ENCODE results near the gene ICA1.
"Not testable (repeated sequence)": the region's sequence is repeated elsewhere in the genome, so short reads cannot be mapped to it uniquely, and the experiment has no call there.

ICA1 gene

DNA sequence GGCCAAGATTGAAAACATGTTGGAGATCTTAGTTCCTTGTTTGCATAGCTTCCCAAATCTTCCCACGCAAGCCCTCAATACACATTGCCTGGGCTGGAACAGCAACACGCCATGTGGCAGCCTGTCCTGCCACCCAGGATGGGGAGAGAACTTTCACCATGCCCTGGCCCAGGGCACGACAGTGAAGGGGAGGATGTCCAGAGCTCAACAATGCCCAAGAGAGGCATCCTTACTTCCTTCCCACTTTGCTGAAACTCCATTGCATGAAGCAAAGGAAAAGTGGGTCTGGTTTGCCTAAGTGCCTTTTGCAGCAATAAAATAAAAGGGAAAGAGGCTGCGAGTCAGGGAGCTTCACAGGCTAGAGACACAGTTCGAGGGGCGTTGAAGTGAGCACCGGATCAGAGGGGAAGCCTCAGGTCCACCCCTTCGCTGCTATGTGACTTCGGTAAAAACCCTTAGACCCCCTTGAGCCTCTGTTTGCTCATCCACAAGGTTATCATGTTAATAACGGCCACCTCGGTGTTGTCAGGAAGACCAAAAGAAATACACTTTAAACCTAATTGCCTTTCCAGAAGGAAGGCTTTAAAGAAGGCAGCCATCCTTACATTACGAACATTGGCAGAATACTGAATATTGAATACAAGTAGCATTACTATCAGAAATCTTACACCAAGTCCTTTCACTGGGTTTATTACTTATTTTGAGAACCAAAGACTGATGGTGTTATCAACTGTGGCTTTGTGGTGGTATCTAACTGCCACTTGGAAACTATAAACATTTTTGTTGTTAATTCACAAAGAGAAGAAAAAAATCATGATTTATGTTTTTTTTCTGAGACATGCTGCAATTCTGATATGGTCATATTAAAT is 133.3 kb downstream of the ICA1 start:
- no peak for DNase-seq

DNA sequence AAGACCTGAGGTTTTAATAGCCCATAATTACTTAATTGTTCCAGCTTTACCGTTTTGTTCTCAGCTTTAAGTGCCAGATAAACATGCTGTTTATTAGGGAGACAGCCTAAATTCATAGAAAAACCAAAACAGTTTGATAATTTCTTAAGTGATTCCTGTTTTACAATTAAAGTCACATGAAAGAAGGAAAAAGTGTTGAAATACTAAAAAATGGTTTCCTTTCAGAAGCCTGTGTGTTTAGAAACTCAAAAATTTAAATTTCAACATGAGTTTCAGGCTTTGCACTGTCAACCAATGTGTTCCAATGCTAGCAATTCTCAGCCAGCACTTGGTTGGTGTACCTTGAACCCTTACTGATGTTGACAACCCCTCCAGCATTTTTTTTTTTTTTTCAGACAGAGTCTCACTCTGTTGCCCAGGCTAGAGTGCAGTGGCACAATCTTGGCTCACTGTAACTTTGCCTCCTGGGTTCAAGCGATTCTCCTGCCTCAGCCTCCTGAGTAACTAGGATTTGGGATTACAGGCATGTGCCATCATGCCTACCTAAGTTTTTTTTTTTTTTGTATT is 135.3 kb downstream of the ICA1 start:
- no peak for DNase-seq

DNA sequence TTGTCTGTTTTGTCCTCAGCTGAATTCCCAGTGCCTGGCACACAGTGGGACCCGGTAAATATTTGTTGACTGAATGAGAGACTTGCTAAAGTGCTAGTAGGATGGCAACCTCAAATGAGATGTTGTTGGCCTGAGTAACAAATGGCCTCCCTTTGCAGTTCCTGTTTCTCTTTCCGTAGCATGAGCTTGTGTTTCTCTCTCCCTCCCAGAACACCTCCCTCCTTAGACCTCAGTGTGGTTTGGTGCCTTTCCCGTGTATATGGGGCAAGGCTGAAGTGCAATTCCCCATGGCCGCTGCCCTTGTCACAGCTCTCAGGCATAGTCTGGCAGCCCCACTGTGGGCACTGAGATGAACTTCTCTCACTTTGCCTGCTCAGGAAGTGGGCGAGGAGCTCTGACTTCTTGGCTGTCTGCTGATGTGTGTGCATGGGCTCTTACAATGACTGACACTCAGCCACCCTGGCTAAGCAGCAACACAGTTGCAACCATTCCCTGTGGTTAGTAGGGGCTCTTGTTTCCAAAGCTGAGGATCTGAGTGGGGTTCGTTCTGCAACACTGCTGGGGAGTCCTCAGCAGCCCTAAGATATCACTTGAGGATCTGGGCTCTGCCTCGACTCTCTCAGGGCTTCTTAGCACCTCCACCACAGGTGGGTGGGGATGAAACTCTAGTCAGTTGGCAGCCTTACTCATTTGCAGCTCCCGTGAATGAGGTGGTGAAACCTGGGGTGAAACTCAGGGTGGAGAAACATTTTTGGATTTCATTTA is 136.1 kb downstream of the ICA1 start:
- peak; percentile 74 for DNase-seq

DNA sequence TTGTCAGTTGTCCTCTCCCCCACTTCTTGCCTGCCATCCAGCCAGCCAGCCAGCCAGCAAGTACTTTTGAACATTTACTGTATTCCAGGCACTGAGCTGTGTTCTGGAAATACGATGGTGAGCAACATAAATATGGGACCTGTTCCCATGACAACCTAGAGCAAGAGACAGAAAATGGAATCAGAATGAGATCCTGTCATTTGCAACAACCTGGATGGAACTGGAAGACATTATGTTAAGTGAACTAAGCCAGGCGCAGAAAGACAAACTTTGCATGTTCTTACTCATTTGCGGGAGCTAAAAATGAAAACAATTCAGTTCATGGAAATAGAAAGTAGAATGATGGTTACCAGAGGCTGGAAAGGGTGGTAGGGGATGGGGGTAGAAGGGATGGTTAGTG is 140.7 kb downstream of the ICA1 start:
- DNase-seq, result no peak

DNA sequence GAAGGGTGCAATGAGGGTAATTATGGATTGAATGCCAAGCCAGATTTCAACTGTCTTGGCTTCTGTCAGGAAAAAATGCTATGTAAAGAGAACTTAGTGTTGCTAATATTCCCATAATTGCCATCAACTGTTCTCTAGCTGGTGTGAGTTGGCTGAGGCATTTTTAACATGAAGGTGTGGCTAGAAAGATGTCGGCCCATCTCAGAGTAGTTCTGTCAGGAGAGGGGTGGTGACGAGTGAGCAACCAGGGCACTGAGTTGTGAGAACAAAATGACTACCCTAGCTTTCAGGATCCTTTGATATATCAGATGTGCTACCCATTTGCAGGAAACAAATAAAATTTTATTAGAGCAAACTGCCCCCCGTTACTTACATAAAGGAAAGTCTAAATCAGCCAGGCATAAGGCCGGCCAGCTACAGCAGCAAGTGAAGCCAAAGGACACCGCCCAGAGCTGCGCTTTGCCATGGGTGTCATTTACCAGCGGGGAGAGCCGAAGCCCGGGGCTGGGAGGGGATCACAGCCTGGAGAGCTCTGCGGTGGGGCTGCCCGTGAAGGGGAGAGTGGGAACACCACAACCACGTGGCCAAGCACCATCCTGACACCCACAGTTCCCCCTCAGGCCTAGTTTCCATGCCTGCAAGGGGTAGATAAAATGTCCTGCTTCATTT is 141.4 kb downstream of the ICA1 start:
- DNase-seq, result no peak

DNA sequence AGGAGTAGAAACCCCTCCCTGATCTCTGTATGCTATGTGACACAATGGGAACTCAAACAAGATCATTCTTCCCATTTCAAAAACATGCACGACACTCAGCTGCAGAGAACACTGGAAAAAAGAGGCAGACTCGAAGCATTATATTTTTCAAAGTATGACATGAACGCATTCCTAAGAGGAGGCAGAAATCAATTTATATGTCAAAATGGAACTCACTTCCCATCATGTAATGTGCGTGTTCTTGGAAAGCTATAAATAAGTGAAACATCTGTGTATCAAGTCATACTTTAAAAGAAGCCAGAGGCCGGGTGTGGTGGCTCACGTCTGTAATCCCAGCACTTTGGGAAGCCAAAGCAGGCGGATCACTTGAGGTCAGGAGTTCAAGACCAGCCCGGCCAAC is 142.7 kb downstream of the ICA1 start:
- no peak for DNase-seq

DNA sequence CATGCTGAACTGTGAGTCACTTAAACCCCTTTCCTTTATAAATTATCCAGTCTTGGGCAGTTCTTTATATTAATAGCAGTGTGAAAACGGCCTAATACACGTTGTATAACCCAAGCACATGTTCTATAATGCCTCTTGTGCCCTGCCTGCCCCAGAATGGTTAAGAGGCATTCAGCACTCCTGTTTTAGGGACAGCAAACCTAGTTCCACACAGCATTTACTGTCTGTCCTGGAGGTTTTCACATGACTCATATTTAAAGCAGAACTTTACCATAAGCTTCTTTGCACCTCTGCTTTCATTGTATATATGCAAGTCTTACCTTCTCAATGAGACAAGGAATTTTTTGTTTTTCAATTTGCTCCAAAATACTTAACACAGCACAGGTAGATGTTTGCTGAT is 144.8 kb downstream of the ICA1 start:
- no peak for DNase-seq

DNA sequence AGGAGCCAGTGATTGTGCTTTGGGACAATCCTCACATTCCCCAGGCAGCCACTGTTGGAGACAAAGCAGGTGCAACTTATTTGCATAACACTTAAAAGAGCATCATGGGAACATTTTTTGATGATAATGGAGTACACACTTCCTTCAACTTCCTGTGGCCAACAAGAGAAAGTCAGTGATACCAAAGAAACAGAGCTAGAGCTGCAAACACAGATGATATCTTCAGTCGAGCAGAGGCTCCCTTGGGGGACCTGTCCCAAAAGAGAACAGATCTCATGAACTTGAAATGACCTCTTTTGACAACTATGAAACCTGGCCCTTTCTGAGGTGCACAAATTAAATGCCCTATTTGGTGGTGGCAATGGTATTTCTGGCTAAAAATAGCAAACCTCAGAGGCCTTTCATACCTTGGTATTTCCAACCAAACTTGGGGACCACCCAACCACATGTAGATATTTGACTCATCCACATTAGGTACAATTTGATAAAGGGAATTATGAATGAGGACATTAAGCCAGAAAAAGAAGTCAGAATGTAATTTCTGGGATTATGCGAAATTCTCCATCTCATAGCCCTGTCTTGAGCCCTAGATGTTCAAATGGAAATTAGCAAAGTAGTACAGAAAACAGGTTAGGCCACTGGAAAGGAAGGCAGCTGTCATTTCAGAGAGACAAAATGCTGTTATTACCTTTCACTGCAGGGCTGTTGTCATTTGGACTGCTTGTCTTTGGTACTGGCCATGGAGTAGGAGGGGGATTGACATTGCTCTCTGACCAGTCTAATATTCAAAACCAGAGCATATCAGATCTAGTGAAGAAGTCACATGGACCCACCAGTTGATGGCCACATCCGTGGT is 146.2 kb downstream of the ICA1 start:
- DNase-seq, result no peak

DNA sequence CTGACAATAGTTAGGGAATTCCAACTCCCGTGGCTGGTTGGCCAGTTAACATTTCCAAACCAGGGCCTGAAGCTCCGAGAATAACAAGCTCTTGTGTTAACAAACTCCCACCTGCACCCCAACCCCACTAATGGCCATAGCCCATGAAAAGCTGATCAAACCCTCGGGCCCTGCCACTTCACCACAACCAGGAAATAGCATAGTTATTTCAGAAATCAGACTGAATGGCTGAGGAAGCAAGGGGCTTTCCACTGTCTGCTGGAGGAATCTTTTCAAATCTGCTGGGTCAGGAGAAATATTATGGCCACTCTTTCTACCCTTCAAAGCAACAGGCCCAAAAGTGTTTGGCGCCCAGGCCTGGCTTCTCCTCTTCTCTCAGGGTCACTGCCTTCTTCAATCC is 147.8 kb downstream of the ICA1 start:
- no peak for DNase-seq

DNA sequence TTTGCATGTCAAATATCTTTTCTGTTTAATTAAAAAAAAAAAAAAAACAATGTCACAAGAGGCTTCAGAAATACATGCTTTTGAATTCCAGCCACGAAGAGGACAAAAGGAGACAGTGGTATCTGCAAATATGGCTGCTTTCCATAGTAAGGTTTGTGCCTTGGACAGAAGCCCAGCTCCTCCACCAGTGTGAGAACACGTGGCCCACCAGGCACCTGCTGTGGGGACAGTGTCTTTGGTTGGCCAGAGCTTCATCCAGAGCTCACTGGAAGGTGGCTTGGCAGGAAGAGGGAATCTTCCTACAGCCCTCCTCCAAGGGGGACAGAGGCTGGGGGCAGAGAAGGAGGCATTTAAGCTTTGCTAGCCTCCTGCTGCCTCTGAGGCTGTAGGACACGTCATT is 148.8 kb downstream of the ICA1 start:
- DNase-seq, result no peak

DNA sequence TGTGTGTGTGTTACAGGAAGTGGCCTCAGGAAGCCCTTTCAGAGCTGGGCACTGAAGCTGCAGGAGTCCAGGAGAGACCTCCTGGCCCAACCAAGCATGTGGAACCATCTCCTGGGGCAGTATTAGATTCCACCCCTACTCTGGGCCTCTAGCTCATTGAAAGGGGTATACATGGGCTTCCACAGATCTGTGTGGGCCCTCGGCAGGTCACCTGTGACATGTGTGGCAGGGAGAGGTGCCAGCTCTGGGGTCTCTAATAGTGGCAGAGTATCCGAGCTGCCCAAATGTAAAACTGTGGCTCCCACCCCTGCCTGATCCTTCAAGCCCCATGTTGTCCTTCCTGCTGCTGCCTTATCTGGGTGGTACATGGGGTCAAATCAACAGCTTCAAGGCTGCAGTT is 149.3 kb downstream of the ICA1 start:
- DNase-seq, result no peak

DNA sequence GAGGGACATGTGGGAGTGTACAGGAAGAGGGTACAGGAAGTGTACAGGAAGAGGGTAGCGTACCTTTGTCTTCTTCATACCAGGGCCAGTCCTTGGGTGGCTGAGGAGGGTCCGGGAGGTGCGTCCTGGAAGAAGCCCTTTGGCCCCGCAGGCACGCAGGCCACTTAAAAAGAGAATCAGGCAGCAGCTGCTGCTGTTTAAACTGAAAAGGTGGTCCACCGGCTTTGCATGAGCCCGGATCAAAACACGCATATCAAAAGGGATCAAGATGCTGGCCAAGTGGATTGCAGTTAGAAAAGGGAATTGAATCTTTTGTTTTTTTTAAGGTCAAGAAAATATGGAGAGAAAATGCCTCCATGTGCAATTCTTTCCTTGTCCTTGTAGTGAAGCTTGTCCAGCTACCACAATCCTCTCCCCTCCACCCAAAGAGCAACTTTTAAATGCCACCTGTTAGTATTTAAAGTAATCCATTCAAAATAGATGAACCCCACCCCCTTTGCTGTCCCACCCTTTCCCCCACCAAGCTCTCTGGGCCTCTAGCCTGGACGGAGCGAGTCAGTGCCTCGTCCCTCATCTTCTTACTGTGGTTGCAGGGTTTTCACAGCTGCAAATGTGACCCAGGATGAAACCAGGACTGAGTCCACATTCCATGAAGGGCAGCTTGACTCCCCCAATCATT is 150.5 kb downstream of the ICA1 start:
- DNase-seq, result no peak

DNA sequence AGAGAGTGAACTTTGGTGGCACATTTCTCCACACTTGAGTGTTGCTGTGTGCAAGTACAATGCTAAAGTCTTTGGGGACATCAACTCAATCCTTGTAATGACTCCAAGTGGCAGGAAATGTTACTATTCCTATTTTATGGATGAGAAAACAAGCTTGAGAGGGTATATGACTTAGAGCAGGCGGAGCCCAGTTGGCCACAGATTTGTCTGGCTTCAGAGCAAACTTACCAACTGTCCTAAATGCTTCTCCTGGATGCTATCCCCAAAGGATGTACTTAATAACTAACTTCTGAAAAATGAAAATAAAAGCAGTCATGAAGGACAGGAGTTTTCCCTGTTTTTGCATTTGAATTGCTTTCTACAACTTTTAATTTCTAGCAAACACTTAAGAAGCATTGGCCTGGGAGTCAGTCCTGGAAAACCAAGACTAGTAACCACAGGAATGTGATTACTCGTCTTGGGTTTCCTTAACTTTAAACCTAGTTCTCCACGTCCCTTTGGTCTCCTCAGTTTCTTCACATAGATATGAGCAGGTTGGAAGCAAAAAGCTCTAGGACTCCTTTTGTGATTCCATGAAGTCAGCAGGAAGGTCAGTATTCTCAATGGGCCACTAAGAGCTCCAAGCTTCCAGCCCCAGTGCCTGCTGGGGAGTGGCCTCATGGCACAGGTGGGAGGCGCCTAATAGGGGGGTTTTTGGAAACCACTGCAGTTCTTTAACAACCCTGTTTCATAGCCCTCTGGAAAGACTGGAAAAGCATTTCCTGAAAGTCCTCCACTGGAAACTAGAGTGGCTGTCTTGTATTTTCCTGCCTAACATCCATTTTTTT is 152.6 kb downstream of the ICA1 start:
- no peak for DNase-seq

DNA sequence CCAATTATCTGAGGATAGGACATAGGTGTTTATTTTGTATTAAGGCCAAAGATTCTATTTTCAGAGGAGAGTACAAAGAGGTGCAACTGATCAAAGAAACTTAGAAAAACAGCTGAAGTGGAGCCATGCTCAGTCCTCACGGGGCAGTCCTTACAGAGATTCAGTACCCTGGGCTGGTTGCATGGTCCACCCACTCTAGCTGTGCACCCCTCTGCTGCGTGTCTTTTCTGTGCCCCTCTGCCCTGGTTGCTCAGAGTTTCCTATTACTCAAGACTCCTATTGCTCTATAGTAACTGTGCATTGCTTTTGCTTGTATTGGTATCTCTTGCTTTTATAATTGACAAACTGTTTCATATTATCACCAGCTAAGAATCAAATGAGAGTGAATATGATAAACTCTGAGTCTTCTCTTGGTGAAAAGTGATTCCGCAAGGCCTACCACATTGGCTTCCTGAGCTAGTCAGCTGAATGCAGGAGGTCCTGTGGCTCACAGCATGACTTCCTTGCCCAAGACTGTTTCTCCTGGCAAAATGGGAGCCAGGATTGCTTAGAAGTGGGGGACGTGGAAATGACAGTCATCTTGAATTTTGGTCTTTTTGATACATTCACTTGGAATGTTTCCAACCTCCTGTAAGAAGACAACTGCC is 156.4 kb downstream of the ICA1 start:
- DNase-seq, result no peak

DNA sequence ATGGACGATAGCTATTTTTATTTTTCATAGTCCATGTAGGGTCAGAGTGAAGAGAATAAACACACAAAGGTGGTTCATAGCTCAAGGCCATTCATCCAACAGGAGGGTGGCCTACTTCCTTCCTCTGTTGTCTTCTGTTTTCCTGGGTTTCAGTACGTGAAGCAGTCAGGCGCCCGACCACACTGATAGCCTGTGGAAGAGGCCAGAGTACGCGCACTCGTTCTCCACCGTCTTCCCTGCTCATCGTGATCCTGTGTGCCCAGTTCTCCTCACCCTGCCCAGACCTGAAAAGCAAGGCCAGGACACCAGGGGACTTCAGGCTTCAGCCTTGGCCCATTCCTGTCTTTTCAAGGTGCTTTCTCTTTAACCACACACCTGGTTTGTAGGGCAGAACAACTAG is 158.7 kb downstream of the ICA1 start:
- DNase-seq, result no peak

DNA sequence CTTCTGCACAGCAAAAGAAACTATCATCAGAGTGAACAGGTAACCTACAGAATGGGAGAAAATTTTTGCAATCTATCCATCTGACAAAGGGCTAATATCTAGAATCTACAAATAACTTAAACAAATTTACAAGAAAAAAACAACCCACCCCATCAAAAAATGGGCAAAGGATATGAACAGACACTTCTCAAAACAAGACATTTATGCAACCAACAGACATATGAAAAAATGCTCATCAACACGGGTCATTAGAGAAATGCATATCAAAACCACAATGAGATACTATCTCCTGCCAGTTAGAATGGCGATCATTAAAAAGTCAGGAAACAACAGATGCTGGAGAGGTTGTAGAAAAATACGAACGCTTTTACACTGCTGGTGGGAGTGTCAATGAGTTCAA is 160.7 kb downstream of the ICA1 start:
- not testable (repeated sequence) for DNase-seq

DNA sequence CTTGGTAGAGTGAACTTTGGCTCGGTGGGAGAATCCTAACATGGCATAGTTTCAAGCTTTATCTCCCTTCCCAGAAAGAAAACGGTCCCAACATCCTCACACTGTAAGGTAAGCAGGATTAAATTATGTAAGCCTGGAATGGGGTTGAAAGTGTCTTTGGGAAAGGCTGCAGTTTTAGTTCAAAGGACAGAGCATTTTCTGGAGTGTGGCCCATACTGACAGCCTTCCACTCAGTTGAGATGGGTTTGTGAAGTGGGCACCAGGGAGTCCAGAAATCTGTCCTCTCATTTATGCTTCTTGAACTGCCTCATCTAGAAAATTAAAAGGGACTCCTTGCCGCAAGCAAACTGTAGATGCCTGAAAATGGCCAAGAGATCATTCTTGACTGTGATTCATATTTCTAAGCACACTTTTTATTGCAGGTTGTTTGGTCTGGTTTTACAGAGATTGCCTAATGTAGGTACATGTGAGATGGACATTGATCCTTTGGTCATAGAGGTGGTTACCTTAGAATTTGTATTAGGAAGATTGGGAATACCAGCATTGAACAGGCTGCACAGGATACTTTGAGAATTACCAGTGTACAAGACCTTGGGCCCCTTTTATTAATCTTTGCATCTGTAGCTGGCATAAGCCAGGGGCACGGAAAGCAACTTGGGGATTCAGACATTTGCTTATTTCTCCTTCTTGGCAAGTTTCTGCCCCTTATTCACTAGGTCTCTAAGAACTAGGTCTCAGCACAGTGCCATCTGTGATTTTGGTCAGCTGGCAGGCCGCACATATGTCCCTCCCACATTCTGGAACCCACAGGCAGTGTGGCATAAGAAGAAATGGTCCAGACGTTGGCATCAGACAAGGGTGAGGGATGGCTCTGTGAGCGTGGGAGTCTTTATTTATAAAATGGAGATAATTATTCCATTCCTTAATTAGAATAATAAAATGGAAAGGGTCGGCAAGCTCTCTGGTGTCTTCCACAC is 167.5 kb downstream of the ICA1 start:
- no peak for DNase-seq

DNA sequence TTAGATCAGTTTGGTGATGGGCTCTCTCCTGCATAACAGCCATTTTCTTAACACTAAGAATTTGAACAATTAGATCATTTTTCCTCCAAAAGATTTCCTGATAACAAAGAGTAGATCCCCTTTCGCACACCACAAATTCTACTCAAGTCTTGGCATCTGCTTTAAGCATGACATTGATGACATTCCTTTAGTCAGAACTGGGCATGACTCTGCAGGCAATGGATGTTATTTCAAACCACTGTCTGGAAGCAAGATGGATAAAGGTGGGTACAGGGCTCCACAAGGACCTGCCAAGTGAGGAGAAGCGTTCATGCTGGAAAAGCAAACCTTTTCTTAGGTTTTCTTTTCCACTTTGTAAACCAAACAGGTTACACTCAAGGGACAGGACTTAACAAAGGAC is 169.8 kb downstream of the ICA1 start:
- no peak for DNase-seq
